Activated T-helper 1 cell treated with Interleukin-2 at 50 U/mL for 16 hours (primary cell): ENCODE results near the gene IGF2BP3.
A peak's percentile ranks its signal among the peaks of the same experiment; 100 is the strongest.
"Not testable (repeated sequence)": the region's sequence is repeated elsewhere in the genome, so short reads cannot be mapped to it uniquely, and the experiment has no call there.

ENCODE experiments used
- DNase-seq: peaks from one replicate; pipeline ENCODE4 v3.0.0-alpha.2; 2020; ENCODE audit warnings: low read depth

IGF2BP3 gene

DNA sequence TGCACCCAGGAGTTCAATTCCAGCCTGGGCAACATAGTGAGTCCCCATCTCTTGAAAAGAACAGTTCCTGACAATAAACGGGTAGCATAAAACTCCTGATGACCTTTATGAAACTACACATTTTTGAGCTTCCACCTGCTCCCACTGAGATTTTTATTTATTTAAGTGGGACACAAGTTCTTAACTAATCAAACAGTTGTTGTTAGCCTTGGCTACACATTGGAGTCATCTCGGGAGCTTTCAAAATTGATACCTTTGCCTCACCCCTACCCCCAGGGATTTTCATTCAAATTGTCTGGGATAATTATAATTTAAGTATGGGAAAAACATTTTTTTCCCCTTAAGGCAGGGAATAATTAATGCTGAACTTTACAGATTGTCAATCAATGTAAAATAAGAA lies 131.9 kb downstream of the IGF2BP3 start:
- no peak for DNase-seq

DNA sequence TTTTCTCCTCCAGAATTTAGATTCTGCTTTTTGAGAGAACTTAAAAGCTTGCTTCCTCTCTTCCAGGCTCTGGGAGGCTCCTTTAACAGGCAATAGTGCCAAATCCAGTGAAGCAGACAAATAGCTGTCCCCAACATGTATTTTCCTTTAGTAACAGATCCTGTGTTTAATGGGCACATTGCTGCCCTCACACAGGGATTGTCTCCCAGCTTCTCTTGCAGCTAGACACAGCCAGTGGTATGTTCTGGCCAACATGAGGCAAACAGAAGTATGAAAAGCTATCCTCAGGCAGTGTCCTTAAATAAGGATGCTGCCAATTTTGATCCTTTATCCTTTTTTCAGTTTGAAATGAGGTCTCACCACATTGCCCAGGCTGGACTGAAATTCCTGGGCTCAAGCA lies 132.9 kb downstream of the IGF2BP3 start:
- DNase-seq, result no peak

DNA sequence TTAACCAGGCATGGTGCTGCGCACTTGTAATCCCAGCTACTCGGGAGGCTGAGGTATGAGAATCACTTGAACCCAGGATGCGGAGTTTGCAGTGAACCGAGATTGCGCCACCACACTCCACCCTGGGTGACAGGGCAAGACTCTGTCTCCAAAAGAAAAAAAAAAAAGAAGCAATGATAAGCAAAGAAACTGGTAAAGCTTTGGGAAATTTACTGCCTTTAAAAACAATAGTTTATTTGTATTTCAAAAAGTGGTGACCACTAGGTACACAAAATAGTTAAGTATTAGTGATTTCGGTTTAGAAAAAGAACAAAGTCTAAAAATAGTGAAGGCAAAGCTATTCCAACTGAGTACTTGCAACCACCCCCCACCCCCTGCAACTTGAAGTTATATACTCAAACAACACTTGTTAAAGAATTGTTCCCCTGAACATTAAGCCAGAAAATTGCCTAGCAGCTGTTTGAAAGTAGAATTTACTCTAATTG lies 133.4 kb downstream of the IGF2BP3 start:
- DNase-seq, result no peak

DNA sequence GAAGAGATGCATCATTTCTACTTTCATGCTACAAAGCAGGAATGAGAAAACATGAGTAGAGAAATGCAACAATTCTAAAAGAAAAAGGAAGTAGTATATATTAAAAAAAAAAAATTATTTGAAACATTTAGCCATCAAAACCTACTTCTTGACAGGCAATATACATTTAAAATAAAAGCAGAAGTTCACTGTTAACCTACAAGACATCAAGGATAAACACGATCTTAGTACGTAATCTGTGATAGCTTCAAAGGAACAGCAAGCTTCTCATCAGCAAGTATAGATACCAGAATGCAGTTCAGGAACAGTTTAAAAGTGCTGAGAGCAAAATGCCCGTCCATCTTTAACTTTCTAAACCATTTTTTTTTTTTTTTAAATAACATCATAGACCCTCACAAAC lies 134.2 kb downstream of the IGF2BP3 start:
- DNase-seq, result no peak

DNA sequence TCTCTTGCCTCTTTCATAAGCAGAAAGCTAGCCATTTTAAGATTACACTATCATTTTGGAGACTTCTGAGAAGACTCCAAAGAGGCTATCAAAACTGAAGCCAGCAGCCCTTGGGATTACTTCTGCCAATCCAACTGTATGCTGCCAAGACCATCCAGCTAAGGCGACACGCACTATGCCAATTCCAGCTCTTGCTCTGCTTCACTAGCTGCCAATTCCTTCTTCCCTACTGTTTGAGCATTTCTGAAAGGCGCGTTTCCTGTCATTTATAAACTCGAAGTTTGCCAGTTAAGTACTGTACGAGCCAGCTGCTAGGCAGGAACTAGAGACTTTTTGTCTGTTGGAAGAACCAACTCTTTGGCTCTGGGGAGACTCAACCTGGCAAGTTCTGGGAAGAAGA lies 134.7 kb downstream of the IGF2BP3 start:
- no peak for DNase-seq

- no peak for DNase-seq
Measured at GRCh38 chr7:23335136-23335535, 135.2 kb downstream of the IGF2BP3 start.

DNA sequence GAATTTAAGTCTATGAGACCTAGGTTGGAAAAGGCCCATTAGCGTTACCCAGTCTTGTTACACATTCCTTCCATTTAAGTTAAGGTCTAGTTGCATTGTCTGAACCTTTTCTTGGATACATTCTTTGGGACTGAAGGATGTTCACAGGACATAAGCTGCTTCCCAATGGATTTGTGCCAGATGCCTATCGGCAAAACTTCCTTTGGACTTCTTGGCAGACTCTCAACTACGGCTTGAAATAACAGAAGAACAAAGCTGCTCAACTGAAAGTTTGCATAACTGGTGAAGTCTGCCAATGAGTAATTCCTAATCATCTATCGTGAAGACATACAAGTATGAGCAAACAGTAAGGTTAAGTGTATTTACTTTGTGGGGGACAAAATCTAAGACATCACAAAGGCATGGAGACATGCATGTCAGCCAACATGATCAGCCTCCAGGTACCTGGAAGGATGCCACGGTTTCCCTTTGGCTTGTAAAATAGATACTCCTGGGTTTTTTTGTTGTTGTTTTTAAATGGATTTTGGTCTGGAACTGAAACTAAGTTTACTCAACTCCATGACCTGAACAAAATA lies 135.7 kb downstream of the IGF2BP3 start:
- no peak for DNase-seq

GRCh38 chr7:23333671-23334246 lies 136.5 kb downstream of the IGF2BP3 start:
- no peak for DNase-seq

- DNase-seq, result no peak
Measured at GRCh38 chr7:23332910-23333612, 137.2 kb downstream of the IGF2BP3 start.

- no peak for DNase-seq
Measured at GRCh38 chr7:23332193-23332592, 138.1 kb downstream of the IGF2BP3 start.

GRCh38 chr7:23331132-23331531 lies 139.2 kb downstream of the IGF2BP3 start:
- no peak for DNase-seq

DNA sequence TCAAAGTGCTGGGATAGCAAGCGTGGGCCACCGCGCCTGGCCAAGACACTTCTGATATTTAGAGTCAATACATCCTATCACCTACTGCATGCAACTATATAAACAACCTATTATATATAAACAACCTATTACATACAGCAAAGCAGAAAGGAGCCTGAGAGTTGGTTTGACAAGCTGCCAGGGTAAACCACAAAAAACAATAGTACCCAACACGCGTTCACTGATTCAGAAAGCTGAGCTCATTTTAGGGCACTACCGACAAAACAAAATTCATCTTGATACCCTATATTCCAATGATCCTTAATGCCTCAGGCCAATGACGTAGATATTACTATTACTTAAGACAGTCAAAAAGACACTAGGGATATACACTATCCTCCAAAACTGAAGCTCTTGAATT lies 154.9 kb downstream of the IGF2BP3 start:
- DNase-seq, result no peak

DNA sequence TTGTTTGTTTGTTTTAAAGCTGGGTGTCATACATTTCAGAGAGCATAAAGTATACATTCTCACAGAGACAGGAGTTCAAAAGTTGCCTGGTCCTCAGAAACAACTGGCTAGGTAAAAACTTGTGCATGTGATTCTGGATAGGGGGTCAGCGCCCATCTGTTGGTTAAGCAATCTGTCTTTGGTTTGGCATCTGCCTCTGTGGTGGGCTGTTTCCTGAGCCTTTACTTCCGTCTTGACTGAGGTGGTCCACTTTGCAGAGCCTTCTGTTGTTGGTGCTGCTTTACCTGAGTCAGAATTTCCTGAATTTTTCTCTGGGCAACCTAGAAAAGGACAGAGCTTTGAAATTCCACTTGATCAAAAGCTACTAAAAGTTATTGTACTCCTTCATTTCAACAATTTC lies 158.2 kb downstream of the IGF2BP3 start:
- not testable (repeated sequence) for DNase-seq

DNA sequence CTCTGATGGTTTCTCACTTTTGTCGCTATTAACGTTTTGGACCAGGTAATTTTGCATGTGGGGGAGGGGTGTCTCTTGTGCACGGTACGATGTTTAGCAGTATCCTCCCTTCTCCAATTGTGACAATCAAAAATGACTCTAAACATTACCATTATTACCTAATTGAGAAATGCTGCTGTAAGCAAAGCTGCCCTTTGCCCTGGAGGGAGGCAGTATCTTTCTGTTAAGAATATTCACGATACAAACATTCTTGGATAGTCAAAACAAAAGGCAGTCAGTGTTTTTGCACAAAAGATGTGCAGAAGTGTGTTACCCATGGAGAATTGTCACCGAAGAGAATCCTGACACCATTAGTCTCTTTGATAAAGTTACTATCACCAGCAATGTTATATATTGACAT lies 161.5 kb downstream of the IGF2BP3 start:
- DNase-seq, result no peak

GRCh38 chr7:23306936-23307521 lies 163.3 kb downstream of the IGF2BP3 start:
- no peak for DNase-seq

DNA sequence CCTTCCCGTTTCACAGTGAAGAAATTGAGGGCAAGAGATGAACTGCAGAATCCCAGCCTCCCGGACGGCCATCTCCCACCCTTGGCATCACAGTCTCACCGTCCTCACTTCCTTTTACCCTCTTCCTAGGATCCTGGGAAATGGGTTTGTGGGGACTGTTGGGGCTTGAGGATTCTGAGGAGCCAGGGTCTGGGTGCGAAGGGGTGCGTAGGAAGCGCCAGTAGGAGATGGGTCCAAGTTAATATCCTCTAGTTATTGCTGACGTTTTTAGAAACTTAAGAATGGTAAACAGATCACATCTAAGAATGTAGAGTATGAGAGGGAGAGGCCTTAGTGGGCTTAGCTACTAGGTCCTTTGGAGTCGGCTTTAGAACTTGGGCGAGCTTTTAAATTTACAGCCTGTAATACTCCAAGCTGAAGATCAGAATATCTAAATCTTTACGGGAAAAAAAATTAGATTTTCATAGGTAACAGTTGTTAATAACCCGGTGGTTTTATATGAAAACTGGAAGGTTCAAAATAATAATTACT lies 170.5 kb downstream of the IGF2BP3 start:
- no peak for DNase-seq

GRCh38 chr7:23298885-23299769 lies 171.2 kb downstream of the IGF2BP3 start, which contains the start of gene MALSU1:
Gene MALSU1 (plus strand): TSS chr7:23299339. CDS start chr7:23299353, 14 bp downstream.
- peak; percentile 92 for DNase-seq

- DNase-seq, result no peak
Measured at GRCh38 chr7:23298141-23298881, 172.0 kb downstream of the IGF2BP3 start.

DNA sequence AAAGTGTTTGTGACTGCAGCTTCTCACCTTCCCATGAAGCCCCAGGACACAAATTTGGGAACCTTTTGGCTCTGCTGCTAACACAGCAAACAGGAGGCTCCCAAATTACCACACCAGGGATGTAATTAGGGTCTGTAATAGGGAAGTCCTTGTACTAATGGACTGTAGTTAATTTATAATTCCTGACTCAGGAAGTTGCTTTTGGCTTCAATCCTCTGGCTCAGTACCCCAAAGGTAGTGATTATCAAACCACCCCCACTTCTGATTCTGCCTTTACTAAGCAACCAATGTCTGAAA lies 174.9 kb downstream of the IGF2BP3 start:
- DNase-seq, result no peak

- DNase-seq, result no peak
Measured at GRCh38 chr7:23294549-23295400, 175.5 kb downstream of the IGF2BP3 start.
